ENCODE data around the gene NAA35. TPM values are rescaled to one million over a fixed set of nuclear protein-coding genes. Genes with fewer than 3 reads are reported as not detected.

Gene NAA35
- total RNA-seq, 3 donors from 2014 or later = 14.2 to 30.4 (median 21.0) TPM

DNA sequence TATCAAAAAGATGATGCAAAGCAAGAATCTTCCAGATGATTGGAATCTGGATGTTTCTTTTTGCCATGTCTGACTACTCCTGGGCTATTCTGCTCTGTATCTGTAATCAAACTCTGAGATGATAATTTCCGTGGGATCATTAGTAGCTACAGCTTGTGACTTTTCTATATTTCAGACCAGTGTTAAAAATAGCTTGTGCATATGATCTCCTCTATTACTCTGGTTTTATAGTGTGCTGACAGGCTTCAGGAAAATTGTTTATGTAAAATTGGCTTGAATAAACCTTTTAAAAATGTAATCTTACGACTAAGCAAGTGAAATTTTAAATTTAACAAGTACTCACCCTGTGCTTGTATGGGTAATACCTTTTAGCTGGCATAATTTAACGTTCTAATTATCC lies 40.4 kb downstream of the NAA35 start:
- no peaks in the 10 kb centered on the region for H3K27me3 ChIP-seq
- intact Hi-C loops (cut with DNase I; ENCODE audit: low total_unique reads) = no loop called here
- H3K4me3 ChIP-seq = no peak overlapping the region
- H3K9me3 ChIP-seq = no peaks in the 10 kb centered on the region
- peaks cover 3% of the 10 kb centered on the region for H3K36me3 ChIP-seq
- no peak overlapping the region for H3K27ac ChIP-seq
- no peak for TF ChIP-seq POLR2A (IDR thresholded peaks at IDR 0.05)
- TF ChIP-seq POLR2AphosphoS5 (IDR thresholded peaks at IDR 0.05) = no peak
- TF ChIP-seq, protein P1, sequence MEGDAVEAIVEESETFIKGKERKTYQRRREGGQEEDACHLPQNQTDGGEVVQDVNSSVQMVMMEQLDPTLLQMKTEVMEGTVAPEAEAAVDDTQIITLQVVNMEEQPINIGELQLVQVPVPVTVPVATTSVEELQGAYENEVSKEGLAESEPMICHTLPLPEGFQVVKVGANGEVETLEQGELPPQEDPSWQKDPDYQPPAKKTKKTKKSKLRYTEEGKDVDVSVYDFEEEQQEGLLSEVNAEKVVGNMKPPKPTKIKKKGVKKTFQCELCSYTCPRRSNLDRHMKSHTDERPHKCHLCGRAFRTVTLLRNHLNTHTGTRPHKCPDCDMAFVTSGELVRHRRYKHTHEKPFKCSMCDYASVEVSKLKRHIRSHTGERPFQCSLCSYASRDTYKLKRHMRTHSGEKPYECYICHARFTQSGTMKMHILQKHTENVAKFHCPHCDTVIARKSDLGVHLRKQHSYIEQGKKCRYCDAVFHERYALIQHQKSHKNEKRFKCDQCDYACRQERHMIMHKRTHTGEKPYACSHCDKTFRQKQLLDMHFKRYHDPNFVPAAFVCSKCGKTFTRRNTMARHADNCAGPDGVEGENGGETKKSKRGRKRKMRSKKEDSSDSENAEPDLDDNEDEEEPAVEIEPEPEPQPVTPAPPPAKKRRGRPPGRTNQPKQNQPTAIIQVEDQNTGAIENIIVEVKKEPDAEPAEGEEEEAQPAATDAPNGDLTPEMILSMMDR (IDR thresholded peaks at IDR 0.05) = no peak
- no peaks in the 10 kb centered on the region for H3K4me1 ChIP-seq
- no peak for DNase-seq (ENCODE audit: low spot score in 2 of 2)

DNA sequence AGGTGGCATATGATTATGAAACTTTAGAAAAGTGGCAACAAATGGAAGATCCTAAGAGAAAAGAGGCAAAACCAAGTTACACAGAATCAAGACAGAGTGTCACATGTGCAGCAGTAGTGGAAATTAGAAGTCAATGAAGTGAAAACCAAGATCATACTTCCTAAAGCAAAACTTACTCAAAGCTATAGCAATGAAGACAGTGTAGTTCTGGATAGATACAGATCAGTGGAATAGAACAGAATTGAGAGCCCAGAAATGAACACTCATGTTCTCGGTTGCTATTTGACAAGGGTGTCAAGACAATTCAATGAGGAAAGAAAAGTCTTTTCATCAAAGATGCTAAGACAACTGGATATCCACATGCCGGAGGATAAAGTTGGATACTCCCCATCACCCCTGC lies 43.5 kb downstream of the NAA35 start:
- Histone ChIP-seq H3K4me3 (no peak overlapping the region), H3K27me3 (no peaks in the 10 kb centered on the region), H3K27ac (no peak overlapping the region), H3K4me1 (no peaks in the 10 kb centered on the region), H3K9me3 (no peaks in the 10 kb centered on the region), H3K36me3 (no peaks in the 10 kb centered on the region)
- no peak for DNase-seq (ENCODE audit: low spot score in 2 of 2)
- intact Hi-C loops (cut with DNase I; ENCODE audit: low total_unique reads) = no loop called here
- TF ChIP-seq POLR2A (IDR thresholded peaks at IDR 0.05) (no peak), POLR2AphosphoS5 (IDR thresholded peaks at IDR 0.05) (no peak)
- TF ChIP-seq, protein P1 (IDR thresholded peaks at IDR 0.05) = no peak

DNA sequence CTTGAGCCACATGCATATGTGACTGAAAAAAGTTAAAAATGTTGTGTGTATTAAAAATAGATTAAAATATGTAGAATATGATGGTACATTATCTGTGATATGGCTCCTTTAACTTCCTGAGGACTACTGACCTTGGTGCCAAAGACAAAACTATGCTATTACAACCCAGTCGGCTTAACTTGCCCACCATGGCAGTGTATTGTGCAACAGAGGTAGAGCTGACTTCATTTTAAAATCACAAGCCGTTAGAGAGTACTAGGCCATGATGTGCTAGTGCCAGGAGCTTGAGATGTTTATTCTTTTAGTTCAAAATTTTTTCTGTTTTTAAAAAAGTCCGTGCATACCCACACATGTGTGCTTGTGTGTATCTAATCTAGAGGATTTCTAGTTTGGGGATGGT lies 46.3 kb downstream of the NAA35 start:
- Histone ChIP-seq H3K4me1 (no peaks in the 10 kb centered on the region), H3K27ac (no peak overlapping the region), H3K4me3 (no peak overlapping the region), H3K27me3 (no peaks in the 10 kb centered on the region), H3K36me3 (no peaks in the 10 kb centered on the region), H3K9me3 (no peaks in the 10 kb centered on the region)
- TF ChIP-seq POLR2A (IDR thresholded peaks at IDR 0.05) (no peak), POLR2AphosphoS5 (IDR thresholded peaks at IDR 0.05) (no peak)
- TF ChIP-seq, protein P1 (IDR thresholded peaks at IDR 0.05) = no peak
- intact Hi-C loops (cut with DNase I; ENCODE audit: low total_unique reads) = no loop called here
- no peak for DNase-seq (ENCODE audit: low spot score in 2 of 2)

DNA sequence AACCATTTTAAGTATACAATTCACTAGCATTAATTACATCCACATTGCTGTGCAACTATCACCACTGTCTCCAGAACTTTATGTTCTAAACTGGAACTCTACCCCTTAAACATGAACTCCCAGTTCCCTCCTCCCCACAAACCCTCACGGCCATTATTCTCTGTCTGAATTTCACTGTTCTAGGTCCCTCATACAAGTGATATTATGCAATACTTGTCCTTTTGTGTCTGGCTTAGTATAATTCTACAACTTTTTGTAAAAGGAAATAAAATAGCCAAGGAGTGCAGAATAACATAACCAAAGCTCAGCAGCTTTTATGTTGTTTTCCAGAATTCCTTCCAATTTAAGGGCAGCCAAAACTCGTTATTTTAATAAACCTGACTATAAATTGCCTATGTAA lies 53.2 kb downstream of the NAA35 start:
- H3K27me3 ChIP-seq = no peaks in the 10 kb centered on the region

DNA sequence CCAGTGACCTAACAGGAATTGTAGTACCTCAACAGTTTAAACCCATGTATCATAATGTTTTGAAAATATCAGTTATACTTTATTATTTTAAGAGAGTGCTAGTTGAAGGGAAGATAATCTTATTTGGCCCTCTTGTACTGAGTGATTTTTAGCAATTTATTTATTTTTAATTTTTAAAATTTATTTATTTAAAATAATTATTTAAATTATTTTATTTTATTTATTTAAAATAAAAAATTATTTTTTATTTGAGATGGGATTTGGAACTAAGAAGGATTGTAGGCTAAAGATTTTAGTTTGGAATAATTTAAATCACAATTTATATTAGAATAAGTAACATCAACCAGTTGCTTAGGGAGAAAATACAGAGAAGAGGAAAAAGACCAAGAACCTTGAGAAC lies 54.2 kb downstream of the NAA35 start:
- no peaks in the 10 kb centered on the region for H3K36me3 ChIP-seq
- no peaks in the 10 kb centered on the region for H3K27me3 ChIP-seq
- TF ChIP-seq POLR2A (IDR thresholded peaks at IDR 0.05) (no peak), POLR2AphosphoS5 (IDR thresholded peaks at IDR 0.05) (no peak)
- TF ChIP-seq, protein P1 (IDR thresholded peaks at IDR 0.05) = no peak
- no peak overlapping the region for H3K27ac ChIP-seq
- H3K4me1 ChIP-seq = no peaks in the 10 kb centered on the region
- no peaks in the 10 kb centered on the region for H3K9me3 ChIP-seq
- H3K4me3 ChIP-seq = no peak overlapping the region
- DNase-seq (ENCODE audit: low spot score in 2 of 2) = no peak
- intact Hi-C loops (cut with DNase I; ENCODE audit: low total_unique reads) = no loop called here

More for the DNA sequence above, 53.2 kb downstream of the NAA35 start:
- H3K4me3 ChIP-seq = no peak overlapping the region
- DNase-seq (ENCODE audit: low spot score in 2 of 2) = no peak
- no peaks in the 10 kb centered on the region for H3K9me3 ChIP-seq
- intact Hi-C loops (cut with DNase I; ENCODE audit: low total_unique reads) = no loop called here
- H3K27ac ChIP-seq = no peak overlapping the region
- no peaks in the 10 kb centered on the region for H3K36me3 ChIP-seq
- H3K4me1 ChIP-seq = no peaks in the 10 kb centered on the region
- TF ChIP-seq POLR2AphosphoS5 (IDR thresholded peaks at IDR 0.05) = no peak
- TF ChIP-seq, protein P1 (IDR thresholded peaks at IDR 0.05) = no peak
- TF ChIP-seq POLR2A (IDR thresholded peaks at IDR 0.05) = no peak

All from breast epithelium (tissue), 4 donors.